NCI-H2196 (cell line): Measurements from ENCODE around the gene ZNRF3.
A peak's percentile ranks its signal among the peaks of the same experiment; 100 is the strongest.
"Not testable (repeated sequence)": the region's sequence is repeated elsewhere in the genome, so short reads cannot be mapped to it uniquely, and the experiment has no call there.

Experiments used
- DNase-seq: peaks from one replicate; lab custom pipeline; 2025; ENCODE audit not compliant: unreplicated experiment; lab: John Stamatoyannopoulos, UW

Gene ZNRF3

DNA sequence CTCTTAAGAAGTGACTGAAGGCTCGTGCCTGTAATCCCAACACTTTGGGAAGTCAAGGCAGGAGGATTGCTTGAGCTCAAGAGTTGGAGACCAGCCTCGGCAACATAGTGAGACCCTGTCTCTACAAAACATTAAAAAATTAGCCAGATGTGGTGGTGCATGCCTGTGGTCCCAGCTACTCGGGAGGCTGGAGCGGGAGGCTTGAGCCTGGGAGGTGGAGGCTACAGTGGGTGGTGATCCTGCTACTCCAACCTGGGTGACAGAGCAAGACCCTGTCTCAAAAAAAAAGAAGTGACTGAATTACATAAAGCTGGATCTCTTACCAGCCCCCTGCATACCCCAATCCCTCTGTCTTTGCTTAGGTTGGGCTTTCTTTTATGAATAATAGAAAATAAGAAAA, 120.2 kb downstream of the ZNRF3 start:
- DNase-seq, result no peak

DNA sequence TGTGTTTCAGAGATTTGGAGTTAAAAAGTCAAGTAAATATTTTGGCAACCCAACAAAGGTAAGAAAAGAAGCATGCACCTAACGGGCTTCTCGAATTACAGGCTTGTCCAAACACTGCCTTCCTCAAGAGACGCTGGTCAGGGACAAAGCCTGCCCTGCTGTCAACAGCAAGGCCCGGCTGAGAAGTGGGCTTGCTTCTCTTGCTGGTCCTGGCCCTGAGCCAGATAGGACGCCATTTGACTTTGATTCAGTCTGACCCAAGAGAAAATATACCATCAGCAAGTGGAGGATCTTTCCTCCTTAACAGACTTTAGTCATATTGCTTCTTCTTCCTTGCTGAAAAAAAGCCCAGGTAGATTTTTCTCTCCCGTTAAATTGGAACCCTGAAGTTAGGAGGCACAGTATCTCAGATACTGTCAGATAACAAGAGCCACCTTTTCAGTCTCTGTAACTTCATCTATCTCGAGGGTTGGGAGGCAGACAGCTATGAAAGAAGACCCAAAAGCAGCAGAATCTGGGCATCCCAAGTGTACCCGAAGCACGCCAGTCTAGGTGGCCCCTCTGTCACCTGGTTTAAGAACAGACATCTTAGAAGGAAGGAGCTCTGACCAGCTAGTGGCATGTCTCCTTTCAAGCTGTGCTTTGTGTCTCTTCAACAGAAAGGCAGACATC, 120.7 kb downstream of the ZNRF3 start:
- peak; percentile 22 for DNase-seq

DNA sequence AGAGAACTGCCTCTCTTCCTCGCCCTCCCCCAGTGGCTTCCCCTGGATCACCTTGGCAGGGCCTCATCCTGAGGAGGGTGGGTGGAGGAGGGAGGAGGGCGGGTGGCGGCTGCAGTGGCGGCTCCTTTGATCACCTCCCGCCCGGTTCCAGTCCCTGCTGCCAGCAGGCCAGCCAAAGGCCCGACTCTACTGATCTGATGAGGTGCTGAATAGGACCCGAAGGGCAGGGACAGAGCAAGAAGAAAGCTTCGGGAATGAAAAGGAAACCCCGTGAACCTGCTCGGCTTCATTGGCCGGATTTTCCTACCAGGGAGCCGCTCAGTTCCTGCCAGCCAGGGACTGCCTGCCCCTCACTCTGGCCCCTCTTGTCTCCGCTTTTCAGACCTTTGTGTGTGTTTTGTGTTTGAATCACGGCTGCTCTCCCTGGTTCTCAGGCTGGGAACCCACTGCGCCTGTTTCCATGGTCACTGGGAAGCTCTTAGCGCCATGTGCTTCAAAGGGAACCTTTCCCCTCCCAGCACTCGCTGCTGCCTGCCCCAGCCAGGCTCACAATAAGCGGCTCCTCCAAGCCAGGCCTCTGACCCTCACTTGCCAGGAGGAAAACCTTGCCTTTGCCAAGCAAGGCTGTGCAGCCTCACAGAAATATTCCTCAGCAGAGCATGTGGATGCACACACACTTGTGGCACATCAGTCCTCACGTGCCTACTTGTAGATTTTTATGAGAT, 121.4 kb downstream of the ZNRF3 start:
- peak; percentile 28 for DNase-seq

DNA sequence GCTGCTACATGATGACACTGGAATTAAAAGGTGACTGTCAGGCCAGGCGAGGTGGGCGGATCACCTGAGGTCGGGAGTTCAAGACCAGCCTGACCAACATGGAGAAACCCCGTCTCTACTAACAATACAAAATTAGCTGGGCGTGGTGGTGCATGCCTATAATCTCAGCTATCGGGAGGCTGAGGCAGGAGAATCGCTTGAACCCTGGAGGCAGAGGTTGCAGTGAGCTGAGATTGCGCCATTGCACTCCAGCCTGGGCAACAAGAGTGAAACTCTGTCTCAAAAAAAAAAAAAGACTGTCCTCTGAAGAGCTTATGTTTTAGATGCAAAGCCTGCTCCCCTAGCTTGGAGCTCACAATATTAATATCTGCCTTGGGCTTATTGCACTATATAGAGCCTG, 122.4 kb downstream of the ZNRF3 start:
- not testable (repeated sequence) for DNase-seq

DNA sequence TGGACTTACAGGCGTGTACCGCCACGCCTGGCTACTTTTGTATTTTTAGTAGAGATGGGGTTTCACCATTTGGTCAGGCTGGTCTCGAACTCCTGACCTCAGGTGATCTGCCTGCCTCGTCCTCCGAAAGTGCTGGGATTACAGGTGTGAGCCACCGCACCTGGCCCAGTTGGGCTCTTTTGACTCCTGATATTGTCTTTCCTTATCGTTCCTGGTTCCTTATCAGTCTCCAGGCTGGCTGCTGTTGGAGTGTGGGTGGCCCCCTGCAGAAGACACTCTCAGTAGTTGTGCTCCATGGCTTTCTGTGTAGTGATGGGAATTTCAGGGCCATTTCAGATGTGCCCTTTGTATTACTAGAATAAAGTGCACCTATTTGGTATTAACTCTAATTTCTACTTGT, 123.0 kb downstream of the ZNRF3 start:
- DNase-seq, result no peak

DNA sequence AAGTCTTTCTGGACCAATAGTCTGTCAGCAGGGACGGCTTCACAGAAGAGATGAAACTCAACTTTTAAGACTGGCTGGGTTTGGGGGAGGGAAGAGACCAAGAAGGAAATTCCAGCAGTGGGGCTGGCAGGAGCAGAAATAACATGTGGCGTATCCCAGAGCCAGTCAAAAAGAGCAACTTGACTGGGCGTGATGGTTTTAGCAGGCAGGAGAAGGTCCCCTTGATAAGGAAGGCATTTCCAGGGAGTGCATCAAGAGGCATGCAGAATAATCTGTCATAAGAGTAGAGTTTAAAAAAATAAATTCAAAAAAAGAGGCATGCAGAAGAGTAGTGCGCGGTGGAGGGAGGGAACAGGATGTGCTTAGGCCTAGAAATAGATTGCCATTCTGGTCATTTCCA, 125.8 kb downstream of the ZNRF3 start:
- DNase-seq, result no peak

DNA sequence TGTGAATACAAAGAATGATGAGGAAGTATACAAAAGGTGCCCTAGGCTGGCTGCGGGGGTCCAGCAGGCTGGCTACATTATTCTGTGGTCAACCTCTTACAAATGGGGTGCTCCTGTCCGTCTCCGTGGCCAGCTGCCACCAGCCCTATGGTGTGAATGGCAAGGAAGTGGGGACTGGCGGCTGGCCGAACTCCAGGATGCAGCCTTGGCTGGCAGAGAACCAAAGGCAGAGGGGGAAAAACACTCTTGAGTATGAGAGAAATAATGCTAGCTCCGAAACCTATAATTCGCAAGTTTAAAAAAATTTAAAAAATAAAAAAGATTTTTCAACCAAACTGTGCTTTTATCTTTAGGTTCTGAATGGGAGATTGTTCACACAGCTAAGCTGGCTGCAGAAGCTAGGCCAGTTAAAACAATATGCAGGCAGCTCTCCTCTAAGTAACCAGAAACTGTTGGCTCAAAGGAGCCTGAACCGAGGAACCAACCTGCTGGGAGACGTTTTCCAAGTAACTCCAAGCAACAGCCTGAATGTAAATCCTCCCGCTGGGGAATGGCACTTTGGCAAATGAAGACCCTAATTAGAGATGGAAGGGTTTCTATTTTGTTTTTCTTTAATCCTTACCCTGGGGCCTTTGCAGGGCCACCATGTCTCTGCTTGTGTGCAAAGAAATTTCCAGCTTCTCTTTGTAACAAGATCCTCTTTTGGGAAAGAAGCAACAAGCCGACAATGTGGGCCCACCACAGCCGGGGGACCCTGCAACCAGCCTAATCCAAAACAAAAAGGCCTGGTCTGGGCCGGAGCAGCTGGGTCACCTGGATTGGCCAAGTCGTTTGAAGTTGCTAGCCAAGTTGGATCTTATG, 128.1 kb downstream of the ZNRF3 start:
- no peak for DNase-seq

DNA sequence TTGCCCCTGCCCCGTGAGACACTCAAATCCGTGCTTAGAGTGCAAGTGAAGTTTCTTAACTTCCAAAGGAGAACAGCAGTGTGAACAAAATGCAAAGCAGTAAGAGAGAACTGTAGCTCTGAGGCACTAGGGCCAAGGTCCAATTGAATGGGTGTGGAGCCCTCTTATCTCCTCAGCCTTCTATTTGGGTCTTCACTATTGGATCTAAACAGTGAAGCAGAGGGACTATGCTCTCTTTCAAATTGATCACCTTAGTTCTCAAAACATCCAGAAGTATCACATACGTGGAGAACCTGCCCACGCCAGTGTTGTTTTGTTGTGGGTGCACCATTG, 128.7 kb downstream of the ZNRF3 start:
- no peak for DNase-seq

DNA sequence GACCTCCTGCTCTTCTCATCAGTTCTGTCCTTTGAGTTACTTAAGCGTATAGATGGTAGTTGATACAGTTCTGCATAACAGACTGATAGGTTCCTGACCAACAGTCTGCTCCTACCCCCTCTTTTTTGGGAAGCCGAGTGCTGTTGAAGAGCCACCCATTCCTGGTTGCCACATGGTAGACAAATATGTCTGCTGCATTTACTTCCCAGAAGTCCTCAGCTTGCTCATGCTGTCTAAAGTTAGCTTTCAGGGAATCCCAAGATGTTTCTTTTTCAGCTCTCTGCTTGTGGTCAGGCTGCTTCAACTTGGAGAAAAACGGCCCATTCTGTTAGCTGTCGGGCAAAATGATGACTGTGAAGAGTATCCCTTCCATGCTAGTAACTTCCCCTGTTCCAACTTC, 129.6 kb downstream of the ZNRF3 start:
- DNase-seq, result no peak

DNA sequence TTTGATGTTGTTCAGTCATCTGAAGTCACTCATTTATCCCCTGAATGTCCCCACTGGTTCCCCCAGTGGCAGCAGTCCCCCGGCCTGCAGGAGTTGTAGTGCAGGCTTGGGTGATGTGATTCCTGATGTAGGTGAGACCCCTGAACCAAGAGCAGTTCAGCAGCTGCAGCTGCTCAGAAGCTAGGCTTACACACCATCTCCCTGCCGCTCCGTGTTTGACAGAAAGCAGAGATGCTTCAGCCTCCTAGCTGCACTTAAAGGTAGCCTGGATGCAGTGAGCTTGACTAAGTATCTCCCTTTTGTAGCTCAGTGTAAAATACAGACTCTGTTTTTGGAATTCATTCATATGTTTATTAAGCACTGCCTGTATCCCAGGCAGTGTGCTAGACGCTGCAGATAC, 130.9 kb downstream of the ZNRF3 start:
- no peak for DNase-seq

DNA sequence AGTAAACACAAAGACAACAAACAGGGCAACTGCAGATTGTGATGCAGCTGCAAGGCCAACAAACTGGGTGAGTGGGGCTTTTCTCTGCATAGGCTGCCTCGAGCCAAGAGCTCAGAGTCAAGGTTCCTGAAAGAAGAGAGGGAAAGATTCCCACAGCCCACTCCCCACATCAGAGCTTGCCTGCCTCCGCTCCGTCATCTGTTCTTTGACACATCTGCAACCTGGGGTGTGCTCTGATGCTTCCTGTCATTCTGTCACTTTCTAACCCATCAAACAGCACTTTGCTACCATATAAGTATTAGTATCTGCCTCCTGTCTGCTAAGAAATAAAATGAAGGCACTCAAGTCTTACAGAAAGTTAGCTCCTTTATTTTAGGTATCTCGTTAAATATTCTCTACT, 131.4 kb downstream of the ZNRF3 start:
- no peak for DNase-seq

DNA sequence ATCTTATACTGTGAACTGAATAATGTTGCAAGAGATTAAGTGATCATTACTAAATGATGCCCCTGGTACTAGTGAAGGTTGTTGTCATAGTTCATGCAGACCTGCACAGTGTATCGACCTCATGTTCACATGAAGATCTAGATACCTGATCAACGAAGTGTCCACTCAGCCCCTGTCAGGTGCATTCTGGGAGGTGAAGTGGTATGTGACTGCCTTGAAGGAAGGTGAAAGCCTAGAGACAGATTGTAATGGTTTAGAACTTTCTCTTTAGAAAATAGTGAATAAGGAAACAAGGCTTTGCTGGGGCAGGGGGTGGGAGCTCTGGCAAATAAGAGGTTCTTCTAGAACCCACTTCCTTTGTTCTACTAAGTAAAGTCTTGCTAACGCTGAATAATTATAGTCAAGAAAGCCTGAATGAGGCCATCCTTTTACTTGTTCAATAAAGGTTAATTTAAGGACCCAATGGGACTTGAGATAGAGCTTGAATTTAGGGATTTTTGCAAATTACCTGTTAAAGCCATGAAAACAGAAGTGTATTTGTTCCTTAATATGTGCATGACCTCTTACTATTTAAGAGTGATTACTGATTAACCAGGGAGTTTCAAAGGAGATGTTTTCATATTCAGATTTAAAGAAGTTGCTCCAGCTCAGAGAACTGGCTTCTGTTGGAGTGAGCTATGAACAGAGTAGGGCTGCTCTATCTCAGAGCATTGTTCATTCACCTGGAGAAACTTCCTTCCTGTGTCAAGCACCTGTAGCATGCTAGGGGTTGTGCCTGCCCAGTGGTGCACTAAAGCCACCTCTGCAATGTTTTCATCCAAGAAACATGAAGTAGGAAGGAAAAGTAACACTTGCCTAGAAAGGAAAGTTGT, 132.9 kb downstream of the ZNRF3 start:
- no peak for DNase-seq

DNA sequence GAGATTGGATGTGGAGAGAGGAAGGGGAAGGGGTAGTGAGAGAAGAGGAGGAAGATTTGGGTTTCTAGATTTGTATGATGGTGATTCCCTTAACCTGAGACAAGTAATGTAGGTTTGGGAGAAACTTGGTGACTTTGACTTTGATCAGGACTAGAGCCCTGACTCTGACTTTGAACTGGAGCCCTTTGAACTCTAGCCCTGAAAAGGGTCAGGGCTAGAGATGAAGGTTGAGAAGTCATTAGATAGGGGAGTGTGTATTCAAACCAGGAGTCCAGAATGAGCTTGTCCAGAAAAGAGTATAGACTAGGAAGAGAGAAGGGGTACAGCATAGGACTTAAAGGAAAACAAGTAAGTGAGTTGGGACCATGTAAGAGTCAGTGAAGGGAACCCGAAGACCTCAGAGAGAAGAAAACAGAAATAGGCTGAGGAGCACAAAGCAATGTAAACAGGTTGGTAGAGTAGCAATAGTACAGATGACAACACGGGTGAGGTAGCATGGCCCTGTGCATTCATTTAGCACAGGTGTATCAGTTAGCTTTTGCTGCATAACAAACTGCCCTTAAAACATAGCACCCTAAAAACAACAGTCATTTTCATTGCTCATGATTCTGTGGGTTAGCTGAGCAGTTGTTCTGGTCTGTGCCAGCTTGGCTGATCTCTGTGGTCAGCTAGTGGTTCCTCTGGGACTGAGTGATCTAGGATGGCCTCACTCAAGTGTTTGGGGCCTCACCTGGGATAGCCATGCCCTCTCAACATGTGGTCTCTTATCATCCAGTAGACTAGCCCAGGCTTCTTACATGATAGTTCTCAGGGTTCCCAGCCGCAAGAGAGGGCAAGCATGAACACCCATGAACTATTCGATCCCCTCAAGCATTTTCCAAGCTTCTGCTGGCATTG, 135.2 kb downstream of the ZNRF3 start:
- DNase-seq, result no peak

DNA sequence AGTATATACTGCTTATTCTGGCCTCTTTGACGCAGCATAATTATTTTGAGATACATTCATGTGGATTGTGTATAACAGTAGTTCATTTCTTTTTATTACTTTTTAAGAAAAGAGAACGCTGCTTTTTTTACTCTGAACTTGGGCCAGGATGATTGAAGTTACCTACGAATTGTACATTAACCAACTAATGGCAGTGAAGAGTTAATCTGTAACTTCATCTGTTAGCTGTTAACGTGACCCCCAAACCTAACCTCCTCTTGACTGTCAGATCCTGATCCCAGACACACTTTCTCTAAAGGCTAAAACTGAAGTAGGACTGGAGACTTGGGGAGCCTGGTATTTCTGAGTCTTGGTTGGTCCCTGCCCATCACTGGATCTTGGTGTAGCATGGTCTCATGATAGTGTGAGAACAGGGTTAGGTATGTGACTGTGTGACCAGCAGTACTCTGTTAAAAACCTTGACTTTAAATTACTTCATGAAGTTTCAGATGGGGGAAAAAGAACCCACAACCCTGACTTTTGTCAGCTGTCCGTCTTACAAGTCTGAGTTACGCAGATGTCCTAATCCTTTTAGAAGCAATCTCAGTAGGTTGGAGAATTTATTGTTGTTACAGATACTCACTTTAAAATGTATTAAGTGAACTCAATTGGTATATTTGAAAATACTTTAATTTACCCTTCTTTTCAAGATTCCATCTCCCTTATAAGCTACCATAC, 138.9 kb downstream of the ZNRF3 start:
- DNase-seq, result no peak

DNA sequence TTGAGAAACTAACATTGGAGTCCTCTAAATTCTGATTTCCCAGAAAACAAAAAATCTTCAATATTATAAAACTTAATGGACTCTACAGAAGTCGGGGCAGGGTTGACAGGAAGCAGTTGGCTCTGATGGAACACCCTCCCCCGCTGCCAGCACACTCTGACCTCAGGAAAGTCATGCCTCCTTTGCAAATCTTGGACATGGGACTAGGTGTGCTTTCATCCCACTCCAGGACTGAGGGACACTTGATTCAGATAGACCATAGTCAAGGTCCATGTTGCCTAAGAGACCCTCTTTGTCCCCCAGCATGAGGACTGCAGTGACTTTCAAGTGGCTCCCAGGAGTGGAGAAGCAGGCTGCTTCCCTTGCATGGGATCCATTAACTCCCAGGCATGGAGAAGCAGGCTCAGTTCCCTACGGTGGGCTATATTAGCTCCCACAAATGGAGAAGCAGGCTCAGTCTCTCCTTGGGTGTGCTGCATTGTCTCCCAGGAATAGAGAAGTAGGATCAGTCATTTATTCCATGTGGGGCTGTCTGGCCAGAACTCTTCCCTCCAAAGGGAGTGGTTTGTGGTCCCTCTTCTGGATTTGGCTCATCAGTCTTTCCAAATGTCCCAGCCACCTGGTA, 139.9 kb downstream of the ZNRF3 start:
- no peak for DNase-seq

DNA sequence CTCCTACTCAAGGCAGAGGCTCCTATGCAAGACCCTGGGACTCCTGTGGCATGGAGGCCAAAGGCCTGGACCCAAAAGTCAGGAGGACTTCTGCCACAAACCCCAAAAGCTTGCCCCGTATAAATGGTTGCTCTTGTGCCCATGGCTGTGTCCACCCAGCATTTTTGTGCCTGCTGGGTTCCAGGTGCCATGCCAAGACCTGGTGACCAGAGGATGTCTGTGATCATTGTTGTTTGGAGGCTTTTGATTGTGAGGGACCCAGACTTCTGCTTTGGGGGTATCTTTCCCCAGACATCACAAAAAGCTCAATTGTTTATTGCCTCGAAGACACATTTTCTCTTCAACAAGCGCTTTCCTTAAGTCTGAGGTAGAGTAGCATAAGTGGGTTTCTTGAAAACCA, 143.2 kb downstream of the ZNRF3 start:
- no peak for DNase-seq

DNA sequence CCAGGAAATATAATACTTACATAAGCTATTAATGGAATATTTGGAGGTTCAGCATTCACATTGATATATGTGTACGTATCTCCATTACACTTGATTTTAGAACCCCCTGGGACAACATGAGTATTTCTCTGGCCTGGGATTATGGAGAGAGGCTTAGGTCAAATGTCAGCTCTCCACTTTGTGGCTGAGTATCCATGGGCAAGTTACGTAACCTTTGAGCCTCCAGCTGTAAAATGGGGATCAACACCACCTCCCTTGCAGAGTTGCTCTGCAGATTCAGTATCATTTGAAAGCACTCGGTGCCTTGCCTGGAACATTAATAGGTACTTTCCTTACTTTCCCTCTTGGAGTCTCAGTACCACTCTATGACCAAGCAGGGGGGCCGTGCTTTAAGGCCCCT, 145.1 kb downstream of the ZNRF3 start:
- DNase-seq, result no peak

DNA sequence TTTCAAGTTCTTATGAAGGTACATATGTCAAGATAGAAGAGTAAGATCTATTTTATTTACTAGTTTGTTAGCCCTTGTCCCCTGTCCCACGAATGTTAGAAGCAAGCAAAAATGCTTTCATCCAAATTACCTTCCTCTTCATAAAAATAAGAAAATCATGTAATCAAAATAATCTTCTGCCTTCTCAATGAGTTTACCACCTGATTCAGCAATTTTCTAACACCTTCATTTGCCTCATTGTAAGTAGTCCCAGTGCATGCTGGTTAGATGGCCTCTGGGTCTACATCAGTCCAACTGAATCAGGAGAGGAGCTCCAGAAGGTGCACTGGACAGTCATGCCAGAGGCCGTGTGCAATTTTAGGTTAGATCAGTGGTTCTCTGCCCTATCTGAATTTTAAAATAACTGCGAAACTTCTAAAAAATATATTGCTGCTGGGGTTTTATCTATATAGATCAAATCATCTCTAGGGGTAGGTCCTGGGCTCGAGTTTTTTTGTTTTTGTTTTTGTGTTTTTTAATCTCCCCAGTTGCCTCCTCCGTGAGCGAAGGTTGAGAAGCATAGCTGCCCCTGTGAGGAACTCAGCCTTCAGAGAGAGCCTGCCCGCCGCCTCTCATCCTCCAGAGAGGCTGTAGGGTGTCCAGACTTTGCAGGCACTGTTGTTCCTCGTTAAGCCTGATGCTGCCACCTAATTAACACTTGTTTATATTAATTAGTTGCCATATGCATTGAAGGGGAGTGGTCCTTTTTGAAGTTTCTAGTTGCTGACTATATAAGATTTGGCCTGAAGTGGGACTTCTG, 146.0 kb downstream of the ZNRF3 start:
- DNase-seq, result no peak
